Parathyroid adenoma (tissue), 2 donors: Measurements from ENCODE around the gene CTSL.
A peak's percentile ranks its signal among the peaks of the same experiment; 100 is the strongest.
"Not testable (repeated sequence)": the region's sequence is repeated elsewhere in the genome, so short reads cannot be mapped to it uniquely, and the experiment has no call there.

Experiments
- H2AFZ ChIP-seq: fragments of 300-600 bp; sonication (generic); one replicate; pipeline ENCODE4 v1.7.0; 2017; ENCODE audit warnings: antibody characterized with exemption, mild to moderate bottlenecking
- H3K27ac ChIP-seq: fragments of 300-600 bp; sonication (generic); one replicate; pipeline ENCODE4 v1.7.0; 2017
- H3K27me3 ChIP-seq: fragments of 300-600 bp; sonication (generic); one replicate; pipeline ENCODE4 v1.7.0; 2017; ENCODE audit warnings: low read length; ENCODE audit not compliant: control insufficient read depth, insufficient read depth
- H3K36me3 ChIP-seq: fragments of 300-600 bp; sonication (generic); one replicate; pipeline ENCODE4 v1.7.0; 2017; ENCODE audit warnings: low read length; ENCODE audit not compliant: control insufficient read depth, insufficient read depth
- H3K4me1 ChIP-seq: fragments of 300-600 bp; sonication (generic); one replicate; pipeline ENCODE4 v1.7.0; 2017; ENCODE audit warnings: control low read depth
- H3K4me2 ChIP-seq: fragments of 300-600 bp; sonication (generic); one replicate; pipeline ENCODE4 v1.7.0; 2017; ENCODE audit warnings: low read length
- H3K4me3 ChIP-seq: fragments of 300-600 bp; sonication (generic); one replicate; pipeline ENCODE4 v1.7.0; 2017; ENCODE audit warnings: low read depth, low read length
- H3K79me2 ChIP-seq: fragments of 300-600 bp; sonication (generic); one replicate; pipeline ENCODE4 v1.7.0; 2017; ENCODE audit warnings: control low read depth
- H3K9ac ChIP-seq: fragments of 300-600 bp; sonication (generic); one replicate; pipeline ENCODE4 v1.7.0; 2017; ENCODE audit warnings: mild to moderate bottlenecking
- H3K9me3 ChIP-seq: fragments of 300-600 bp; sonication (generic); one replicate; pipeline ENCODE4 v1.7.0; 2017; ENCODE audit warnings: low read length; ENCODE audit not compliant: control insufficient read depth
- TF ChIP-seq, protein P1 (sequence below): fragments of 300-600 bp; sonication (generic); IDR thresholded peaks from one replicate; pipeline ENCODE4 v1.7.0; 2017; ENCODE audit warnings: antibody characterized with exemption, mild to moderate bottlenecking
- donor health status: primary hyperparathyroidism.

The CTSL gene

GRCh38 chr9:87741891-87742290 lies 16.0 kb downstream of the CTSL start:
- Histone ChIP-seq H2AFZ (no peak overlapping the region), H3K27ac (no peak overlapping the region), H3K4me2 (no peak overlapping the region), H3K36me3 (no peaks in the 10 kb centered on the region), H3K79me2 (no peaks in the 10 kb centered on the region), H3K27me3 (no peaks in the 10 kb centered on the region), H3K9me3 (no peaks in the 10 kb centered on the region), H3K9ac (no peak overlapping the region), H3K4me1 (no peaks in the 10 kb centered on the region), H3K4me3 (no peak overlapping the region)
- TF ChIP-seq, protein P1, sequence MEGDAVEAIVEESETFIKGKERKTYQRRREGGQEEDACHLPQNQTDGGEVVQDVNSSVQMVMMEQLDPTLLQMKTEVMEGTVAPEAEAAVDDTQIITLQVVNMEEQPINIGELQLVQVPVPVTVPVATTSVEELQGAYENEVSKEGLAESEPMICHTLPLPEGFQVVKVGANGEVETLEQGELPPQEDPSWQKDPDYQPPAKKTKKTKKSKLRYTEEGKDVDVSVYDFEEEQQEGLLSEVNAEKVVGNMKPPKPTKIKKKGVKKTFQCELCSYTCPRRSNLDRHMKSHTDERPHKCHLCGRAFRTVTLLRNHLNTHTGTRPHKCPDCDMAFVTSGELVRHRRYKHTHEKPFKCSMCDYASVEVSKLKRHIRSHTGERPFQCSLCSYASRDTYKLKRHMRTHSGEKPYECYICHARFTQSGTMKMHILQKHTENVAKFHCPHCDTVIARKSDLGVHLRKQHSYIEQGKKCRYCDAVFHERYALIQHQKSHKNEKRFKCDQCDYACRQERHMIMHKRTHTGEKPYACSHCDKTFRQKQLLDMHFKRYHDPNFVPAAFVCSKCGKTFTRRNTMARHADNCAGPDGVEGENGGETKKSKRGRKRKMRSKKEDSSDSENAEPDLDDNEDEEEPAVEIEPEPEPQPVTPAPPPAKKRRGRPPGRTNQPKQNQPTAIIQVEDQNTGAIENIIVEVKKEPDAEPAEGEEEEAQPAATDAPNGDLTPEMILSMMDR: no peak

DNA sequence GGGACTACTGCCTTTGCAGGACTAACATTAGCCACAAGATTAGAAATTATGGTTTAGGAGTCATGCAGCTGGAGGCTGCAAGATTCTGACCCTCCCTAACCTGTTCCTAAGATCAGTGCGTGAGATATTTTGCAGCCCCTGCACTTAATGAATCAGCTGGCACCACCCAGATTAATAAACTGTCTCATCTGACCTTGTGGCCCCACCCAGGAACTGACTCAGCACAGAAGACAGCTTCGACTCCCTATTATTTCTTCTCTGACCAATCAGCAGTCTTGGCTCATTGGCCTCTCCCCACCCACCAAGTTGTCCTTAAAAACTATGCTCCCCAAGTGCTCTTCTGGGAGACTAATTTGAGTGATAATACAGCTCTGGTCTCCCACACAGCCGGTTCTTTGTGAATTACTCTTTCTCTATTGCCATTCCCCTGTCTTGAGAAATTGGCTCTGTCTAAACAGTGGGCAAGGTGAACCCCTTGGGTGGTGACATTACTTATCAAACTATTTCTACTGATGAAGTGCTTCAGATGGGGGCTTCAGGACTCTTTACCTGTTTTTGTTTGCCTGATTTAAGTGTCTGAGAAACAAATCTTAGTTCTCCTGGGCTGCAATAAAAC lies 17.0 kb downstream of the CTSL start:
- Histone ChIP-seq H3K36me3 (no peaks in the 10 kb centered on the region), H3K4me2 (no peak overlapping the region), H3K27me3 (no peaks in the 10 kb centered on the region), H3K79me2 (no peaks in the 10 kb centered on the region), H2AFZ (no peak overlapping the region), H3K9ac (no peak overlapping the region), H3K4me3 (no peak overlapping the region), H3K4me1 (no peaks in the 10 kb centered on the region), H3K9me3 (no peaks in the 10 kb centered on the region), H3K27ac (no peak overlapping the region)
- TF ChIP-seq, protein P1: no peak

GRCh38 chr9:87744247-87744646 lies 18.3 kb downstream of the CTSL start:
- not testable (repeated sequence) for H3K36me3 ChIP-seq, H3K4me1 ChIP-seq, H3K9me3 ChIP-seq, H3K79me2 ChIP-seq, H3K4me3 ChIP-seq, H3K9ac ChIP-seq, H3K27me3 ChIP-seq, H3K27ac ChIP-seq, H3K4me2 ChIP-seq, H2AFZ ChIP-seq

- H3K9me3 ChIP-seq: no peaks in the 10 kb centered on the region
- no peak overlapping the region for H3K9ac ChIP-seq
- no peak overlapping the region for H3K4me3 ChIP-seq
- H3K4me1 ChIP-seq: no peaks in the 10 kb centered on the region
- no peak overlapping the region for H3K27ac ChIP-seq
- no peaks in the 10 kb centered on the region for H3K79me2 ChIP-seq
- H2AFZ ChIP-seq: no peak overlapping the region
- H3K4me2 ChIP-seq: no peak overlapping the region
- TF ChIP-seq, protein P1: no peak
- H3K36me3 ChIP-seq: no peaks in the 10 kb centered on the region
- H3K27me3 ChIP-seq: no peaks in the 10 kb centered on the region
Measured at GRCh38 chr9:87746186-87746585, 20.3 kb downstream of the CTSL start.

GRCh38 chr9:87748881-87749280 lies 23.0 kb downstream of the CTSL start:
- TF ChIP-seq, protein P1: no peak
- no peaks in the 10 kb centered on the region for H3K79me2 ChIP-seq
- no peak overlapping the region for H3K4me3 ChIP-seq
- H3K4me2 ChIP-seq: no peak overlapping the region
- H3K27me3 ChIP-seq: no peaks in the 10 kb centered on the region
- no peak overlapping the region for H3K9ac ChIP-seq
- H3K4me1 ChIP-seq: no peaks in the 10 kb centered on the region
- no peaks in the 10 kb centered on the region for H3K9me3 ChIP-seq
- H2AFZ ChIP-seq: no peak overlapping the region
- H3K27ac ChIP-seq: peak overlapping the region; percentile 70
- no peaks in the 10 kb centered on the region for H3K36me3 ChIP-seq
